Motor neuron (in vitro differentiated cells): ENCODE results near the gene TNFRSF12A. TPM values are rescaled to one million over a fixed set of nuclear protein-coding genes. Genes with fewer than 3 reads are reported as not detected.

Source experiments
- ATAC-seq, 8 experiments: fragments of 200-7000 bp; cut with Tn5 transposase; replicated peaks in 6 of 8; 2 replicates each; pipeline ENCODE4 v1.8.0; 2021; ENCODE audit warnings: mild to moderate bottlenecking in 8 of 8, moderate library complexity in 8 of 8
- H3K27ac ChIP-seq, 2 donors: fragments of 250-450 bp; sonication (Bioruptor Pico); 2 replicates each; pipeline ENCODE4 v1.9.0; 2021; ENCODE audit warnings: antibody characterized with exemption in 2 of 2, mild to moderate bottlenecking in 2 of 2, moderate library complexity in 1 of 2
- H3K4me1 ChIP-seq, 2 donors: fragments of 250-450 bp; sonication (Bioruptor Pico); replicated peaks in 1 of 2; 2 replicates each; pipeline ENCODE4 v1.6.1; 2021; ENCODE audit warnings: antibody characterized with exemption in 2 of 2, mild to moderate bottlenecking in 2 of 2, moderate library complexity in 1 of 2
- H3K4me3 ChIP-seq, 5 donors: fragments of 250-450 bp; sonication (Bioruptor Pico); 2 replicates each; pipeline ENCODE4 v1.9.0; 2021; ENCODE audit warnings: antibody characterized with exemption in 5 of 5, mild to moderate bottlenecking in 5 of 5, moderate library complexity in 4 of 5
- WGBS, 10 experiments: fragments of 450-650 bp; shearing (Covaris generic); methylation state at CpG; one replicate each; pipeline ENCODE4 v1.0.0; 2022; 5-methylcytosine and 5-hydroxymethylcytosine counted together
- in situ Hi-C, 9 experiments: fragments of 400-800 bp; cut with MboI; loops; one replicate each; pipeline ENCODE4 v1.15.0; 2021; ENCODE audit warnings: low sequenced_read_pairs in 9 of 9, low pct_unique_long_range_greater_than_20kb in 2 of 9; ENCODE audit not compliant: unreplicated experiment in 9 of 9
- total RNA-seq, 8 experiments: library from RNA; unstranded; fragments of 300-600 nt; gene quantifications; 2 replicates each; pipeline versions ENCODE4 v1.2.3 to v1.2.4, GENCODE V29; 2022

The TNFRSF12A gene
- total RNA-seq, 8 experiments from 2014 or later: 4.3 to 144 (median 14.3) TPM

- Histone ChIP-seq H3K4me3 (no peak overlapping the region), H3K27ac (no peak overlapping the region), H3K4me1 (peaks cover 17 to 21% of the 10 kb centered on the region in 2 donors)
- no peak for ATAC-seq
- 83 to 100% (median 96%) methylated on average over 1 to 7 of the region's 24 CpGs; no CpG with 5 or more reads in 5 of the 10 experiments for WGBS, 10 experiments
- in situ Hi-C loops: loop anchor here in 1 of 9 experiments (25.0 kb wide), 1 partner anchor 110 kb away; the partner anchor contains the start of gene ZNF213
Observed at GRCh38 chr16:3026609-3027488, 6.7 kb downstream of the TNFRSF12A start.

- Histone ChIP-seq H3K27ac (no peak overlapping the region), H3K4me3 (no peak overlapping the region), H3K4me1 (peaks cover 11 to 15% of the 10 kb centered on the region in 2 donors)
- WGBS, 10 experiments: 50 to 94% (median 88%) methylated on average over 1 to 6 of the region's 8 CpGs; no CpG with 5 or more reads in 2 of the 10 experiments
- ATAC-seq: no peak
- in situ Hi-C loops: loop anchor here in 1 of 9 experiments (25.0 kb wide), 1 partner anchor 110 kb away; the partner anchor contains the start of gene ZNF213
Observed at GRCh38 chr16:3027489-3027795, 7.3 kb downstream of the TNFRSF12A start.

- in situ Hi-C loops: loop anchor here in 1 of 9 experiments (25.0 kb wide), 1 partner anchor 109 kb away; the partner anchor contains the start of gene ZNF213
Observed at GRCh38 chr16:3027983-3028715, 8.0 kb downstream of the TNFRSF12A start.

GRCh38 chr16:3028716-3029319 lies 8.7 kb downstream of the TNFRSF12A start:
- Histone ChIP-seq H3K4me1 (peaks cover 3 to 9% of the 10 kb centered on the region in 2 donors), H3K4me3 (peak overlapping the region in 4 of 5 donors; percentile 10 to 27 (median 19)), H3K27ac (peak overlapping the region in 1 of 2 donors; percentile 58)
- 40 to 87% methylated on average over 1 to 2 of the region's 15 CpGs; no CpG with 5 or more reads in 8 of the 10 experiments for WGBS, 10 experiments
- in situ Hi-C loops: loop anchor here in 1 of 9 experiments (25.0 kb wide), 1 partner anchor 108 kb away; the partner anchor contains the start of gene ZNF213
- peak in 3 of 8 experiments; percentile 12 to 38 (median 33) for ATAC-seq

More at GRCh38 chr16:3027983-3028715, 8.0 kb downstream of the TNFRSF12A start:
- peaks cover 4 to 9% of the 10 kb centered on the region in 2 donors for H3K4me1 ChIP-seq
- peak overlapping the region in 1 of 2 donors; percentile 58 for H3K27ac ChIP-seq
- H3K4me3 ChIP-seq: peak overlapping the region; percentile 12 to 29 (median 26)
- WGBS, 10 experiments: 10 to 83% (median 60%) methylated on average over 1 to 9 of the region's 58 CpGs; no CpG with 5 or more reads in 7 of the 10 experiments
- peak; percentile 4 to 56 (median 48) for ATAC-seq

GRCh38 chr16:3029491-3030221 lies 9.5 kb downstream of the TNFRSF12A start:
- H3K4me3 ChIP-seq: peak overlapping the region in 1 of 5 donors; percentile 25
- peak in 5 of 8 experiments; percentile 5 to 45 (median 32) for ATAC-seq
- WGBS, 10 experiments: 0 to 72% (median 22%) methylated on average over 1 to 21 of the region's 59 CpGs; no CpG with 5 or more reads in 5 of the 10 experiments
- peak overlapping the region in 1 of 2 donors; percentile 28 for H3K27ac ChIP-seq
- peaks cover 3 to 9% of the 10 kb centered on the region in 2 donors for H3K4me1 ChIP-seq
- in situ Hi-C loops: loop anchor here in 1 of 9 experiments (25.0 kb wide), 1 partner anchor 108 kb away; the partner anchor contains the start of gene ZNF213

GRCh38 chr16:3030222-3031212 lies 10.3 kb downstream of the TNFRSF12A start:
- H3K4me1 ChIP-seq: peaks cover 3 to 9% of the 10 kb centered on the region in 2 donors
- H3K27ac ChIP-seq: no peak overlapping the region
- no peak overlapping the region for H3K4me3 ChIP-seq
- WGBS, 10 experiments: 45 to 100% (median 60%) methylated on average over 1 to 14 of the region's 33 CpGs; no CpG with 5 or more reads in 5 of the 10 experiments
- in situ Hi-C loops: loop anchor here in 1 of 9 experiments (25.0 kb wide), 1 partner anchor 107 kb away; the partner anchor contains the start of gene ZNF213
- no peak for ATAC-seq

GRCh38 chr16:3032624-3033023 lies 12.5 kb downstream of the TNFRSF12A start:
- in situ Hi-C loops: loop anchor here in 1 of 9 experiments (25.0 kb wide), 1 partner anchor 105 kb away; the partner anchor contains the start of gene ZNF213
- Histone ChIP-seq H3K4me3 (no peak overlapping the region), H3K4me1 (peaks cover 3 to 9% of the 10 kb centered on the region in 2 donors), H3K27ac (no peak overlapping the region)
- WGBS, 10 experiments: 0 to 90% (median 31%) methylated on average over 1 to 4 of the region's 7 CpGs; no CpG with 5 or more reads in 3 of the 10 experiments
- no peak for ATAC-seq

- ATAC-seq: no peak
- H3K4me3 ChIP-seq: no peak overlapping the region
- in situ Hi-C loops: loop anchor here in 1 of 9 experiments (25.0 kb wide), 1 partner anchor 102 kb away; the partner anchor contains the start of gene ZNF213
- no peak overlapping the region for H3K27ac ChIP-seq
- H3K4me1 ChIP-seq: no peaks in the 10 kb centered on the region
- 20 to 100% (median 60%) methylated on average over 1 to 11 of the region's 19 CpGs; no CpG with 5 or more reads in 5 of the 10 experiments for WGBS, 10 experiments
Observed at GRCh38 chr16:3035289-3035971, 15.3 kb downstream of the TNFRSF12A start.

- H3K4me1 ChIP-seq: no peaks in the 10 kb centered on the region
- no peak overlapping the region for H3K27ac ChIP-seq
- in situ Hi-C loops: loop anchor here in 1 of 9 experiments (25.0 kb wide), 1 partner anchor 101 kb away; the partner anchor contains the start of gene ZNF213
- WGBS, 10 experiments: 10% methylated on average over 2 of the region's 40 CpGs; no CpG with 5 or more reads in 9 of the 10 experiments
- H3K4me3 ChIP-seq: no peak overlapping the region
- ATAC-seq: peak in 6 of 8 experiments; percentile 10 to 23 (median 16)
Observed at GRCh38 chr16:3035972-3036725, 16.0 kb downstream of the TNFRSF12A start.
